Ureter (tissue), 1 donor: ENCODE measurements around the gene CLDN7. TPM values are rescaled to one million over a fixed set of nuclear protein-coding genes. Genes with fewer than 3 reads are reported as not detected.

ENCODE experiments used
- DNase-seq: peaks from one replicate; pipeline ENCODE4 v3.0.0-alpha.2; 2020; ENCODE audit warnings: low spot score
- total RNA-seq: library from RNA; stranded (reverse); gene quantifications from one replicate; pipeline ENCODE4 v1.2.4, GENCODE V29; 2023
- donor health status: DM: yes; HTN: yes; CAD: no.

CLDN7 gene
- total RNA-seq, 1 donor from 2014 or later: 157 TPM

- DNase-seq: no peak
Observed at GRCh38 chr17:7285679-7286078, 23.4 kb upstream of the CLDN7 start.

- no peak for DNase-seq
Observed at GRCh38 chr17:7284911-7285310, 22.6 kb upstream of the CLDN7 start.

DNA sequence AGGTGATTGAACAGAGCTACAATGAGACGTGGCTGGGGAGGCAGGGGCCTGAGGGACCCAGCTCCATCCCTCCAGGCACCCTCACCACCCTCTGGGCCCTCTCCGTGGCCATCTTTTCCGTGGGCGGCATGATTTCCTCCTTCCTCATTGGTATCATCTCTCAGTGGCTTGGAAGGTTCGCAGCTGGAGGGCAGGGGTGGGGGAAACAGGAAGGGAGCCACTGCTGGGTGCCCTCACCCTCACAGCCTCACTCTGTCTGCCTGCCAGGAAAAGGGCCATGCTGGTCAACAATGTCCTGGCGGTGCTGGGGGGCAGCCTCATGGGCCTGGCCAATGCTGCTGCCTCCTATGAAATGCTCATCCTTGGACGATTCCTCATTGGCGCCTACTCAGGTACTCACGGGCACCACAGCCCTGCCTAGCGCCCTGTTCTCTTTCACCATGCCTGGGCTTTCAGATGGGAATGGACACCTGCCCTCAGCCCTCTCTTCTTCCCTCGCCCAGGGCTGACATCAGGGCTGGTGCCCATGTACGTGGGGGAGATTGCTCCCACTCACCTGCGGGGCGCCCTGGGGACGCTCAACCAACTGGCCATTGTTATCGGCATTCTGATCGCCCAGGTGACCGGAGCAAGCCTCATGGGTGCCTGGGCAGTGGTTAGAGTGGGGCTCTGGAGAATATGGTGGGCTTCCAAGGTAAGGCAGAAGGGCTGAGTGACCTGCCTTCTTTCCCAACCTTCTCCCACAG, 21.4 kb upstream of the CLDN7 start:
- DNase-seq: no peak

DNA sequence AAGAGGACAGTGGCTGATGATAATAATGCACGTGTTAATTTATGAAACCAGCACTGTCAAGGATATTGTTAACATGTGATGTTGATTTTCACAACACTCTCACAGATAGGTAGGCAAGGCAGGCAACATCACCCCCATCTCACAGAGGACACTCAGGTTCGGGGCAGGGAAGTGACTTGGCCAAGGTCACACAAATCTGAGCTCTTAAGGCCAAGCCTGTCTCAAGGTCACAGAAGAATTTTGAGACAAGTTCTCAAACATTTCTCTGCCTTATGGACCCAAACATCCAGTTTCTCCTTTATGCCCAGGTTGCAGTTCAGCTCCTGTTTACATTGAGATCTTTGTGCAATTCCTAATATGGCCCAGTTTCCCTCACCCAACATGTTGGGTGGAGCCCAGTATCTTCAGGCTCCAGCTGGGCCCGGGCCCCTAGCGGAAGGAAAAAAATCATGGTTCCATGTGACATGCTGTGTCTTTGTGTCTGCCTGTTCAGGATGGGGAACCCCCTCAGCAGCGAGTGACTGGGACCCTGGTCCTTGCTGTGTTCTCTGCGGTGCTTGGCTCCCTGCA, 20.6 kb upstream of the CLDN7 start:
- DNase-seq: no peak

- peak; percentile 68 for DNase-seq
Observed at GRCh38 chr17:7281953-7282751, 19.9 kb upstream of the CLDN7 start.

GRCh38 chr17:7281074-7281952, 19.0 kb upstream of the CLDN7 start, which contains the start of gene SLC2A4:
TSS of gene SLC2A4 (plus strand) at chr17:7281718. CDS start at chr17:7281935, 217 bp downstream.
- DNase-seq: peak; percentile 96

- peak; percentile 90 for DNase-seq
Observed at GRCh38 chr17:7280519-7281073, 18.3 kb upstream of the CLDN7 start.

- no peak for DNase-seq
Observed at GRCh38 chr17:7279448-7279847, 17.2 kb upstream of the CLDN7 start.

DNA sequence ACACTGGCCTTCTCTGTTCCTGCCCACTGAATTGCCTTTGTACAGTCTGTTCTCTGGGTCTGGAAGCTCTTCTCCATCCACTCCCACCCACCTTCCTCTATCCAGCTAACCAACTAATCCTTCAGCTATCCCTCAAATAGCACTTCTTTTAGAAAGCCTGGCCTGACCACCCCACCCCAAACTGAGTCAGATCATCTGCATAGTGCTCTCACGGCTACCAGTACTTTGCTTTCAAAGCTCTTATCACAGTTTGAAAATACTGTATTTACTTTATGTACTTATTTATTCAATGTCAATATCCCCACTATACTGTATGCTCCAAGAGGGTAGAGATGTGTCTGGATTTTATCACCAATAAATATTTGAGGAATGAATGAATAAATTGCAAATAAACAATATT, 4.5 kb upstream of the CLDN7 start:
- no peak for DNase-seq

- no peak for DNase-seq
Observed at GRCh38 chr17:7263801-7264078, 1.5 kb upstream of the CLDN7 start.

DNA sequence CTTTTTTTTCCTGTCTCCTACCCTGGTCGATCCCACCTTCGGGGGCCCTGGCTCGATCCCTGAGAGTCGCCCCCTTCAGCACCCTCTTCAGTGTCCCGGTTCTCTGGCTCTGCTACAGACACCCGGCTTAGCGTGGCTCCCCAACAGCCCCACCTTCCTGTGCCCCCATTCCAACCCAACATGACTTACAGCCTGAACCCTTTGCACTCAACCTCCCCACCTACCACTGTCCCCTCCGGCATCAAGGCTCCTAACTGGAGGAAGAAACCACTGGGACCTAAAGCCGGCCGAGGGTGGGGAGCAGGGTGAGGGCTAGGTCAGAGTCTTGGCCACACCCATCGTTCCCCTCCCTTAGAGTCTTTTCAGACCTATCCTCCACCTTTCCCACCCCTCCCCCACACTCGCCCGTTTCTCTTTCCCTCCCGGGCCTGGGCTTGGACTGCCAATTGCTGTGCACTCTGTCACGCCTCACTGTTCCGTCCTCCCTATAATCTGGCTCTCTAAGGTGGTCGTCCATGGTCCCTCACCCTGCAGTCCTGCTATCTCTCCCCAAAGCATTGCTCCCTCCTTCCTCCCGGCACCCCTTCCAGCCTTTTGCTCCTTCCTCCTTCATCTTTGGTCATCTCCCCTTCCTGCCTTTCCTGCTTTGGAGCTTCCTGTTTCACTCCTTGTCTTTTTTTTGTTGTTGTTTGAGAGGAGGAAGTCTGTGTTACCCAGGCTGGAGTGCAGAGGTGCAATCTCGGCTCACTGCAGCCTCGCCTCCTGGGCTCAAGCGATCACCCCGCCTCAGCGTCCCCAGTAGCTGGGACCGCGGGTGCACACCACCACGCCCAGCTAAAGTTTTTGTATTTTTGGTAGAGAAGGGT, 890 bp upstream of the CLDN7 start:
- DNase-seq: peak; percentile 90

DNA sequence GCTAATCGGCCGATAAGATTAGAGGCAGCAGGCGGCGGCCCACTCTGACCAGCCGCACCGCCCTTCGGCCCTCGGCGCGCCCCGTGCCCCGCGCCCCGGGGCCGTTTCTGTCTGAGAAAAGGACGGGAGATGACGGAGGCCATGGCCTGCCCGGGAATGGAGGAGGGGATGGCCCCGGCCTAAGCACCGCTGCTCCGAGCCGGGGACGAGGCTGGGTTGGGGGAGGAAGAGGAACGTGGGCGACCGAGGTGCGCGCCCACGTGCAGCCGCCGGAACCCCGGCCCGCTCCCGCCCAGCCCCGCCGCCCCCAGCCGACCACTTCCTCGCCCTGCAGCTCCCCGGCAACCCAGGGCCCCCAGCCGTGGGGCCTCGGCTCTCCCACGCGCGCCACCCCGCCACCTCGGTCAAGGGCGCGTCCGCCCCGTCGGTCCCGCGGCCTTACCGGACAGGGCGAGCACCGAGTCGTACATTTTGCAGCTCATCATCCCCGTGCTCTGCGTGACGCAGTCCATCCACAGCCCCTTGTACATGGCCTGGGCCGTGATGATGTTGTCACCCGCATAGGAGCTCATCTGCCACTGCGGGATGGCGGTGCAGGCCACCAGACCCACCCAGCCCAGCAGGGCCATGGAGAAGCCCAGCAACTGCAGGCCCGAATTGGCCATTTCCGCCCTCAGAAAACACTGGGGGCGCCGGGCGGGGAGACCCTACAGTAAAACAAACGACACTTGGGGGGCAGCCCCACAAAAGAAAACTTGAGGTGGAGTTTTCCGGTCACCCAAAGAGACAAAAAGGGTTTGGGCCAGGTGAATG, 693 bp downstream of the CLDN7 start:
- DNase-seq: no peak

DNA sequence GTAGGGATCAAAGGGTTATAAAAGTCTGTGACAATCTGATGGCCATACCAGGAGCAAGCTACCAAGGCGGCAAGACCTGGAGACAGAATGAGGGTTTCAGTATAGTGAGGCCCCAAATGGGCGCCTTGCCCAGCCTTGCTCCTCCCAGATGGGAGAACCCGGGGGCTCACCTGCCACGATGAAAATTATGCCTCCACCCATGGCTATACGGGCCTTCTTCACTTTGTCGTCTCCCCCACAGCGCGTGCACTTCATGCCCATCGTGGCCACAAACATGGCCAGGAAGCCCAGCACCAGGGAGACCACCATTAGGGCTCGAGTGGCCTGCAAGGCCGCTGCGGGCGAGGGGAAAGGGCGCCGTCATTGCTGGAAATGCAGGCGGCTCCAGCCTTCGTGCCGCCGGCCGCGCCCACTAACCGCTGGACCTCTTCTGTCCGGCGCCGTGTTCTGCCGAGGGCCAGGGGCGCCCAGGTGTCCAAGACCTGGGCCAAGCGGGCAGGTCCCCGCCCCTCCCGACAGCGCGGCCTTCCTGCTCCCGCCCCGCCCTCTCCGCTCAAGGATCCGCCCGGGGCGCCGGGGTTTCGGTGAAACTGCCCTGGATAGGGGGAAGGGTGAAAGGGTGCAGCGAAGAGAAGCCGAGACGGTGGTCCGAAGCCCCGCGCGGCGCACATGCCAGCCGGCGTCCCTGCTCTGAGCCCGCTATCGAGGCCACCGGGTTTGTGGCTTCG, 1.5 kb downstream of the CLDN7 start:
- DNase-seq: no peak

DNA sequence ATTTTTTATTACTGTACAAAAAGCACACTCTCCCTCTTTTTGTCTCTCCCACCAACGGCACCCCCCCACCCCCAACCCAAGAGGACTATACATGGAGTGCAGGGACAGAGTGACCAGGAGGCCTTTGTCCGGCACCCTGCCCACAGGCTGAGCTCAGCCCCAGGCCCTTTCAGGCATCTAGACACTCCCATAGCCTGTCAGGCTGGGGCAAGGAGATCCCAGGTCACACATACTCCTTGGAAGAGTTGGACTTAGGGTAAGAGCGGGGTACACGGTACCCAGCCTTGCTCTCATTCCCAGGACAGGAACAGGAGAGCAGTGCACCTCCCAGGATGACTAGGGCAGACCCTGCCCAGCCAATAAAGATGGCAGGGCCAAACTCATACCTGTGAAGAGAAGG, 2.1 kb downstream of the CLDN7 start:
- DNase-seq: no peak

DNA sequence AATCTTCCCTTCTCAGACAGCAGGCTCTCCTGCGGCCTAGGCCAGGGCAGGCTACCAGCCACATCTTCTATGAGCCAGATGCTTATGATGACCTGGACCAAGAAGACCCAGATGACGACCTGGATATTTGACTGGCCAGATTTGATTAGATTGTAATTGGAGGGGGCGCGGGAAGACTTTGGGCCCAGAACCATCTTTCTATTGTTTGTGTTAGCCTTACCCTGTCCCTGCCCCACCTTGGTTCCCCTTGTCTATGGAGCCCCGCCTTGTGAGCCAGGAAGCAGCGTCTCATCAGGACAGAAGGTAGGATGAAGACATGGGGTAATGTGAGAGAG, 2.8 kb downstream of the CLDN7 start:
- no peak for DNase-seq

DNA sequence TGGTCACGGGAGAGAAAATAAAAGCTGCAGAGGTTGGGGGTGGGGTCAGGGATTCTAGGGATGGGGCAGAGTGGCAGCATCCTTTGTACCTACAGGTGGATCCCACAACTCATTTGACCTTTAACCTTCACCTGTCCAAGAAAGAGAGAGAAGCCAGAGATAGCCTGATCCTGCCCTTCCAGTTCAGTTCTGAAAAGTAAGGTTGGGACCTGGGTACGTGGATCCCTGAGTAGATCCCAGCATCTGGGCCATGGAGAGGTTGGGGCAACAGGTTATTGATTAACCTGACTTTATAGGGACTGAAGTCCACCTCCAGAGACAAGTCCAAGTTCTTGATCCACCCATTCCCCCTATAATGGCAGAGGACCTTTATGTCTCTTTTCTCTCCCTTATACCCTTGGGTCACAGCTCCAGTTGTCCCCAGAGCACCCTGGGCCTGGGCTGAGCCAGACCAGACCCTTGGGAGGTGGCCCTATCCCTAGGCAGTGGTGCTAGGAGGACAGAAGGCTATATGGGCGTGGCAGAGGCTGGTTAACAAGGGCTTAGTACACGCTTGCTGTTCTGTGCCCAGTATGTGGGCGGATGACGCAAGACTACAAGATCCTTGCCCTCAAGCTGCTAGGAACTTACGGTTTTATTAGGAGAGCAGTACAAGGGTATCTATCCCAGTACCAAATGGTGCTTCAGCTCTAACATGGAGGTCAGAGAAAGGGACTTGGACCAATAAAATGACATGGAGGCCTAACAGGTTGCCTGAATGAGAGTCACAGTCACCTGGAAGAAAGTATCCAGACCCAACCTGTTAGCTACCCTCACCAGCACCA, 3.3 kb downstream of the CLDN7 start:
- DNase-seq: no peak

DNA sequence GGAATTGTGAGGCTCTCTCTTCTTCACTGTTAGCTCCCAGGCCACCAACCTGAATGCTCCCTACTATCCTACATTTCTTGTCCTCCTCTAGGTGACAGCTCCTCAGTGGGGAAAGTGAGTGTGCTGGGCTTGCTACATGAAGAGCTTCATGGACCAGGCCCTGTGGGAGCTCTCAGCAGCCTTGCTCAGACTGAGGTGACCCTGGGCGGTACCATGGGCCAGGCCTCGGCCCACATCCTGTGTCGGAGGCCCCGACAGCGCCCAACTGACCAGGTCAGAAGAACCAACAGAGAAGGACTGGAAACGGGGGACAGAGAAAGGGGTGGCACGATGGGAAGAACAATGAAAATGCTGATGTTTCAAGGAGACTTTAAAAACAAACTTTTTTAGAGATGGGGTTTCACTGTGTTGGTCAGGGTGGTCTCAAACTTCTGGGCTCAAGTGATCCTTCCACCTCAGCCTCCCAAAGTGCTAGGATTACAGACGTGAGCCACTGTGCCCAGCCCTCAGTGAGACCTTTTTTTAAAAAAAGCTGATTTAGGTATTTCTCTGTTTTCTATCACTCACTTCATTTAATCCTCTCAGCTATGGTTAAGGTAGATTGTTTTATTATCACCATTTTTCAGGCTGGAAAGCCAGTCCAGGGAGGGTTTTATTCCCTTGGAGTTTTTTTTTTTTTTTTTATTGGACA, 5.4 kb downstream of the CLDN7 start:
- DNase-seq: no peak

- no peak for DNase-seq
Observed at GRCh38 chr17:7254511-7254910, 7.8 kb downstream of the CLDN7 start.
